ENCODE data around the gene MATCAP1.

MATCAP1 gene

GRCh38 chr16:67156143-67156844 is 27.5 kb downstream of the MATCAP1 start:
- Histone ChIP-seq H3K27ac (replicated peaks; ENCODE audit: low read length) (no peak overlapping the region), H4K91ac (ENCODE audit: low read depth, low read length, poor library complexity) (no peak overlapping the region), H2BK5ac (ENCODE audit: low read length) (no peak overlapping the region), H2AK5ac (ENCODE audit: low read depth, low read length) (peak overlapping the region; percentile 91), H4K8ac (ENCODE audit: low read depth, low read length) (no peak overlapping the region), H2AFZ (ENCODE audit: low read length) (no peak overlapping the region), H3K4me2 (ENCODE audit: insufficient read depth, low read length, poor library complexity, severe bottlenecking) (no peak overlapping the region), H3K4me1 (ENCODE audit: control insufficient read depth in 2 of 2, insufficient read depth in 1 of 2, low read depth in 1 of 2, low read length in 2 of 2) (peaks cover 4 to 6% of the 10 kb centered on the region in 2 donors), H2BK12ac (ENCODE audit: low read length) (no peak overlapping the region), H3K36me3 (replicated peaks in 1 of 2; ENCODE audit: control insufficient read depth in 2 of 2, insufficient read depth in 2 of 2, low read length in 2 of 2) (no peaks in the 10 kb centered on the region), H3K9ac (ENCODE audit: low read depth, low read length, poor library complexity) (peak overlapping the region; percentile 53), H3K23ac (ENCODE audit: low read depth, low read length, poor library complexity) (peak overlapping the region; percentile 73), H3K14ac (ENCODE audit: low read length) (no peak overlapping the region), H3K27me3 (ENCODE audit: control insufficient read depth in 3 of 3, insufficient read depth in 3 of 3, low read depth in 1 of 3, low read length in 3 of 3) (peaks cover 63 to 96% (median 96%) of the 10 kb centered on the region in 3 experiments), H2BK15ac (ENCODE audit: low read length) (no peak overlapping the region), H3K4me3 (ENCODE audit: low read length in 2 of 2) (no peak overlapping the region), H2BK120ac (ENCODE audit: low read depth, low read length) (no peak overlapping the region), H3K9me3 (replicated peaks in 1 of 2; ENCODE audit: control insufficient read depth in 2 of 2, insufficient read depth in 1 of 2, low read depth in 1 of 2, low read length in 2 of 2) (peaks cover 0 to 3% of the 10 kb centered on the region in 2 donors), H3K79me1 (ENCODE audit: low read depth, low read length) (peaks cover 2% of the 10 kb centered on the region), H3K18ac (ENCODE audit: low read length) (peak overlapping the region; percentile 64), H3K4ac (ENCODE audit: low read length) (no peak overlapping the region)
- WGBS, 2 donors (ENCODE audit: extremely low coverage in 2 of 2, insufficient read length in 2 of 2, insufficient replicate concordance in 1 of 2) = no CpG with 5 or more reads among the region's 15 CpGs
- no peak for DNase-seq (ENCODE audit: low spot score)

GRCh38 chr16:67155295-67156142 is 28.2 kb downstream of the MATCAP1 start:
- H3K23ac ChIP-seq (ENCODE audit: low read depth, low read length, poor library complexity) = peak overlapping the region; percentile 73
- H3K18ac ChIP-seq (ENCODE audit: low read length) = peak overlapping the region; percentile 64
- no peak overlapping the region for H2BK15ac ChIP-seq (ENCODE audit: low read length)
- H4K8ac ChIP-seq (ENCODE audit: low read depth, low read length) = no peak overlapping the region
- H3K27ac ChIP-seq (replicated peaks; ENCODE audit: low read length) = no peak overlapping the region
- H2BK5ac ChIP-seq (ENCODE audit: low read length) = no peak overlapping the region
- peak overlapping the region; percentile 33 to 56 for H3K4me3 ChIP-seq (ENCODE audit: low read length in 2 of 2)
- peak; percentile 82 for DNase-seq (ENCODE audit: low spot score)
- no peak overlapping the region for H4K91ac ChIP-seq (ENCODE audit: low read depth, low read length, poor library complexity)
- H3K4me1 ChIP-seq (ENCODE audit: control insufficient read depth in 2 of 2, insufficient read depth in 1 of 2, low read depth in 1 of 2, low read length in 2 of 2) = peaks cover 6 to 8% of the 10 kb centered on the region in 2 donors
- H2AFZ ChIP-seq (ENCODE audit: low read length) = peak overlapping the region; percentile 88
- peaks cover 2% of the 10 kb centered on the region for H3K79me1 ChIP-seq (ENCODE audit: low read depth, low read length)
- no peak overlapping the region for H2BK12ac ChIP-seq (ENCODE audit: low read length)
- H3K14ac ChIP-seq (ENCODE audit: low read length) = no peak overlapping the region
- H3K27me3 ChIP-seq (ENCODE audit: control insufficient read depth in 3 of 3, insufficient read depth in 3 of 3, low read depth in 1 of 3, low read length in 3 of 3) = peaks cover 59 to 96% (median 91%) of the 10 kb centered on the region in 3 experiments
- WGBS, 2 donors (ENCODE audit: extremely low coverage in 2 of 2, insufficient read length in 2 of 2, insufficient replicate concordance in 1 of 2) = no CpG with 5 or more reads among the region's 74 CpGs
- H3K36me3 ChIP-seq (replicated peaks in 1 of 2; ENCODE audit: control insufficient read depth in 2 of 2, insufficient read depth in 2 of 2, low read length in 2 of 2) = no peaks in the 10 kb centered on the region
- H3K9me3 ChIP-seq (replicated peaks in 1 of 2; ENCODE audit: control insufficient read depth in 2 of 2, insufficient read depth in 1 of 2, low read depth in 1 of 2, low read length in 2 of 2) = peaks cover 0 to under 1% of the 10 kb centered on the region in 2 donors
- H3K4ac ChIP-seq (ENCODE audit: low read length) = no peak overlapping the region
- peak overlapping the region; percentile 50 for H3K9ac ChIP-seq (ENCODE audit: low read depth, low read length, poor library complexity)
- peak overlapping the region; percentile 64 for H3K4me2 ChIP-seq (ENCODE audit: insufficient read depth, low read length, poor library complexity, severe bottlenecking)
- H2BK120ac ChIP-seq (ENCODE audit: low read depth, low read length) = no peak overlapping the region
- peak overlapping the region; percentile 91 for H2AK5ac ChIP-seq (ENCODE audit: low read depth, low read length)

DNA sequence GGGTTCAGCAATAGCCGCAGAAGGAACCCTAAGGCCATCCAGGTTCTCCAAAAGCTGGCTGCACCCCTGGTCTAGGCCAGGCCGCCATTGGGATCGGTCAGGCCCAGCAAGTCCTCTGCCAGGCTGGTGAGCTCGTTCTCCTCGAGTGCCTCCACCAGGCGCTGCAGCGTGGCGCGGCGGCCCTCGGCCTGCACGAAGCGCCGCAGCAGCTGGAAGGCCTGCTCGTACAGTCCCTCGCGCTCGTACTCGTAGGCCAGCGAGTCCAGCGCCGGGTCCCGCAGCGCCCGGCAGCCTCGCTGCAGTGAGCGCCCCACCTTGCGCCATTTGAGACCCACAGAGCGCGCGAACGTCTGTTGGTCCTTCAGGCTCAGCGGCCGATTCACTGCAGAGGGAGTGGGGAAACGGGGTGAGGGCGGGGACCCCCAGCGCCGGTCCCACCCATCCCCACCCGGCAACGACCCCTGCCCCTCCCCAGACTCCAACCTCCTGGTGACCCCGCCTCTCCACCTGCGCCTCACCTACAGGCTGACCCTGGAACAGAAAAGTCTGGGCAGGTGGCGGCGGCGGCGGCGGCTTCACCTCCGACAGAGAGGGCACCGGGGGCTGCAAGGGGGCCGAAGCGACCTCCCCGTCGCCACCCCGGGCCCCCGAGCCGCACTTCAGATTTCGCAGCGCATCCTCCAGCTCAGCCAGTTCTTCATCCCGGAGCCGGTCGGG is 29.0 kb downstream of the MATCAP1 start:
- no peak overlapping the region for H4K91ac ChIP-seq (ENCODE audit: low read depth, low read length, poor library complexity)
- H2BK5ac ChIP-seq (ENCODE audit: low read length) = peak overlapping the region; percentile 13
- peaks cover 0 to 1% of the 10 kb centered on the region in 2 donors for H3K9me3 ChIP-seq (replicated peaks in 1 of 2; ENCODE audit: control insufficient read depth in 2 of 2, insufficient read depth in 1 of 2, low read depth in 1 of 2, low read length in 2 of 2)
- H2BK12ac ChIP-seq (ENCODE audit: low read length) = no peak overlapping the region
- no peak overlapping the region for H4K8ac ChIP-seq (ENCODE audit: low read depth, low read length)
- peak overlapping the region; percentile 64 for H3K4me2 ChIP-seq (ENCODE audit: insufficient read depth, low read length, poor library complexity, severe bottlenecking)
- WGBS, 2 donors (ENCODE audit: extremely low coverage in 2 of 2, insufficient read length in 2 of 2, insufficient replicate concordance in 1 of 2) = no CpG with 5 or more reads among the region's 61 CpGs
- H2BK15ac ChIP-seq (ENCODE audit: low read length) = peak overlapping the region; percentile 58
- no peak overlapping the region for H3K14ac ChIP-seq (ENCODE audit: low read length)
- H3K36me3 ChIP-seq (replicated peaks in 1 of 2; ENCODE audit: control insufficient read depth in 2 of 2, insufficient read depth in 2 of 2, low read length in 2 of 2) = no peaks in the 10 kb centered on the region
- H3K79me1 ChIP-seq (ENCODE audit: low read depth, low read length) = peaks cover 2% of the 10 kb centered on the region
- peak overlapping the region; percentile 52 for H3K18ac ChIP-seq (ENCODE audit: low read length)
- H2BK120ac ChIP-seq (ENCODE audit: low read depth, low read length) = no peak overlapping the region
- H2AK5ac ChIP-seq (ENCODE audit: low read depth, low read length) = peak overlapping the region; percentile 52
- H3K4me3 ChIP-seq (ENCODE audit: low read length in 2 of 2) = peak overlapping the region; percentile 33 to 56
- DNase-seq (ENCODE audit: low spot score) = no peak
- peaks cover 59 to 96% (median 83%) of the 10 kb centered on the region in 3 experiments for H3K27me3 ChIP-seq (ENCODE audit: control insufficient read depth in 3 of 3, insufficient read depth in 3 of 3, low read depth in 1 of 3, low read length in 3 of 3)
- peaks cover 6 to 8% of the 10 kb centered on the region in 2 donors for H3K4me1 ChIP-seq (ENCODE audit: control insufficient read depth in 2 of 2, insufficient read depth in 1 of 2, low read depth in 1 of 2, low read length in 2 of 2)
- peak overlapping the region; percentile 53 for H3K9ac ChIP-seq (ENCODE audit: low read depth, low read length, poor library complexity)
- H3K27ac ChIP-seq (replicated peaks; ENCODE audit: low read length) = no peak overlapping the region
- peak overlapping the region; percentile 31 for H3K23ac ChIP-seq (ENCODE audit: low read depth, low read length, poor library complexity)
- H3K4ac ChIP-seq (ENCODE audit: low read length) = no peak overlapping the region
- H2AFZ ChIP-seq (ENCODE audit: low read length) = peak overlapping the region; percentile 88
